Activated naive CD4-positive, alpha-beta T cell (primary cell): ENCODE results near the gene USPL1.

Source experiments
- DNase-seq, 4 experiments: peaks; one replicate each; lab custom pipeline; 2025; lab: John Stamatoyannopoulos, UW

The USPL1 gene

DNA sequence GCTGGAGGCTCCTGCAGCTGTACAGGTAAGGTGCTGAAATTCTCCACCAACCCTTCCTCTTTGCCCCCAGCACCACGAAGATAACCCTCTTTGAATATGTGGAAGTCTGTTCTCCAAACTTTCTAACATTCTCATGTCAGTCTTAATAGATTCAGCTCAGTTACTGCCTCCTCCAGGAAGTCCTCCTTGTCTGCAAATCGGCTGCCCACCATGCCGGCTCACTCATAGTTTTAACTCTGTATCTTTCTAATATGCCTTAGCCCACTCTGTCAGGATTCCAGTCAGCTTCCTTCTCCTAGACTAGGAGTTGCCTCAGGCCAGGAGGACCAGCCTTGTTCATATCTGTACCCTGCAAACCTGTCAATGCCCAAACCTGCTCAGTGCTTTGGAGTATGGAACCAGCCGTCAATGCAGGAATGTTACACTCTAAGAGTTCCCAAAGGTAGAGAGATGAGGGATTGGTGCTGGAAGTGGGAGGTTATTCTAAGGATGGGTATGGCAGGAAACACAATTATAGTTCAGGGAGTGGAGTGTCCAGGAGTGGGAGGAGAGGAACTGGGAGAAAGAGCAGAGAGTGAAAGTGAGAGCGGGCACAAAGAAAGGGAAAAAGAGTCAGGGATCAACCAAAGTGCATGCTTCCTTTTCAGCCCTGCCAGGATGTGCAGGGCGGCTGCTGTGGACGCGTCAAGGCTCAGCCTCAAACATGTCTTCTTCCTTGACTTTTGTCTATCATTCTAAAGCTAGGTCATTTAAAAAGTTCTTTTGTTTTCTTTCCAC is 79.6 kb downstream of the USPL1 start:
- no peak for DNase-seq

DNA sequence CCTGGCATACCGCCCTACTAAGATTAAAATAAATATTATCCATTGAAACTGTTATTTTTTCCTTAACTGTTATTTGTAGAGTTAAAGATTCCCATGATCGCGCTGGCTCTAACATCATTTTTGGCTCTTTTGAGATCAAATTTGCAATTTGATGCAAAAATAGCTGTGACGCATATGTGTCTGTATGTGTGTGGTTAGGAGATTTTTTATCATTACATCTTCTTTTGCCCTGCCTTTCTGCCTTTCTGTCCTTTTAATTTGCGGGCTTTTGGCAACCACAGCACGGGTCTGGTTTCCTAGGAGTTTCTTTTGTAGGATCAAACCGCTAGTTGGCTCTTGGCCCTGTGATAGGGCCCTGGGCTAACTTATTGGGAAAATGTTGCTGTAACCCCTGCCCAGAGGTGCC is 80.3 kb downstream of the USPL1 start:
- no peak for DNase-seq

DNA sequence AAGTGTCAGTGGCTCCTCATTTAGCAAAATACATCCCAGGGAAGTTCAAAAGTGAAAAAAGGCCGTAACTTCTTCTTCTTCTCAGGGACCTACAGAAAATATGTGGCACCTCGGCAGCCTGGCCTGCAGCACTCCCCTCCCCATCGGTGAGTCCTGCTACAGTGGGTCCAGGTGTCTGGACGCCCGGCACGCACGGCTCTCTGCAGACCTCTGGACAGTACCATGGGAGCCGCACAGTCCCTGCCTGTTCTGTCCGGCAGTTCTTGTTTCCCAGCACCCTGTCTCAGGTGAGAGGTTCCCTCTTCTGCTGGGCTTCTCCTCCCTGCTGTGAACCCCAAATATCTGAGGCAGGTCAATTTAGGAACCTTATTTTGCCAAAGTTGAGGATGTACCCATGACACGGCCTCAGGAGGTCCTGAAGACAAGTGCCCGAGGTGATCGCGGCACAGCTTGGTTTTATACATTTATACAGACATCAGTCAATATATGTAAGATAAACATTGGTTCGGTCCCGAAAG is 80.8 kb downstream of the USPL1 start:
- no peak for DNase-seq

DNA sequence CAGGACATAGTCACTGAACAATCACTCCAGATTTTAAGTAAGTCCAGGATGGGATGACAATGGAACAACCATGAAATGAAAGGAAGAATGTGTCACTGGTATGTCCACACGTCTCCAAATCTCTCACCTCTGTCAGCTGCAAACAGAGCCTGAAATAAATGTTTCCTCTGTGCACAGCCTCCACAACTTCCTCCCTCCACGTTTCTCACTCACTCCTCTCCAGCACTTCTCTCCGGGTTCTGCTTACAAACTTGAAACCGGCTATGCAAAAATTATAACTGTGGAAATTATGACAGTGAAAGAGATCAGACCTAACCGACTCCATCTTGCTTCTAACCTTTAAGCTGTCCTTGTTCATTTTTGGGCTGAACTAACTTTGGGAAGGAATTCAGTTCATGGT is 82.6 kb downstream of the USPL1 start:
- DNase-seq = no peak

DNA sequence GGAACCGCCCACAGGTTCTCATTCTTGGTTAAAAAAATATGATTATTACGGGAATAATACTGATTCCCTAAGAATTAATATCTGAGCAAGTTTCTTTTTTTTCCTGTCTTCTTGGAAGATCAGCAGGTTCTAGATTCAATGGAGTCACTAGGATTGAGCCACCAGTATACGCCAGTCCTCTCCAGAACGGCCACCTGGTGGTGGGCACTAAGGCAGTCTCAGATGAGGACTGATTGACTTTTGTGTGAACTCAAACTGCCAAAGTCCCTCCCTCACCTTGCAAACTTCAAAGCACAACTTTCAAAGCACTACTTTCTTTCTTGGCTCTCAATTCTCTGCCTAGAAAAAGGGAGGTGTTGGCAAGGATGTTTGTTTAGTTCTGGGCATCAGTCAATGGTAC is 84.3 kb downstream of the USPL1 start:
- DNase-seq = no peak

DNA sequence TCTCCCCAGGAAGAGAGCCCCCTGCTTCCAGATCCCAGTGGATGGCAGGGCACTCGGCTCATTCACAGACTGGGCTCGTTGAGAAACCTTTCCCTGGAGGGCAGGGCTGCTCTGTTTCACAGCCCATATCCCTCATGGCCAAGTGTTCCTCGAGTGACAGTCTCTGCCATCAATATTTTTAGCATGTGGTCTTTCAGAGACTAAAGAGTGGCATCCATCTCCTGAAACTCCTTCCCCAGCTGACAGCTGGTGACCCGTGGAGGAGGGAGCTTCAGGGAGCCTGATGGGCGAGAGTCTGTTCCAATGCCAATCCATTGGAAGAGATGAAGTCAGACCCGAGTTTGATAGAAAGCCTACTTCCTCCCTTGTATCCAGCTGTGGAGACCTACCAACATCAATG is 86.9 kb downstream of the USPL1 start:
- no peak for DNase-seq

DNA sequence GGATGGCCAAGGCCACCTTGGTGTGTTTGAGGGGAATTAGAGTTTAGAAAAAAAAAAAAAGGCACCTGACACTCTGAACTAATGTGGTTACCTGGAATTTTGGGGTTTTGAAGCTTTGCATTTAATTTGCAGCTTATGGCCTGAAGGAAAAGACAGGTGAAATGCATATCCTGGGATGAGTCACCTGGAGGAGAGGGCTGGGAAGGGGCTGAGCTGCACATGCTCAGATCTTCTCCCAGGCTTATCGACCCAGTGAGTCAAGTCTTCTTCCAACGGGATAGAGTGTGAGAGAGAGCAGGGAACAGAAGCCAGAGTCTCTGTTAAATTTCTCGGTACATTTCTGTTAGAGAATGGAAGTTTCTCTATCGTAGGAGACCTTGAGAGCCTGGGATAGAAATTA is 88.0 kb downstream of the USPL1 start:
- DNase-seq = no peak

DNA sequence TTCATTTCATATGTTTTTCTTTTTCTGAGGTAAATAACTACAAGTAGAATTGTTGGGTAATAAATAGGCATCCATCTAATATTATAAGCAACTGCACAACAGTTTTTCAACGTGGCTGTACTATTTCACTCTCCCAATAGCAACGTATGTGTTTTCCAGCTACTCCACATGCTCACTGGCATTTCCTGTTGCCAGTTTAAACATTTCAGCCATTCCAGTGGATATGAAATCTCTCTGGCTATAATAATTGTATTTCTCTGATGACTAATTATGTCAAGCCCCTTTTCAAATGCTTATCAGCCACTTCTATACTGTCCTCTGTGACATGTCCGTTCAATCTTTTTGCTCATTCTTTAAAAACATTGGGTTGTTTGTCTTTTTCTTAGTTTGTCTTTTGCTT is 90.8 kb downstream of the USPL1 start:
- DNase-seq = no peak
